Peyer's patch (tissue), 4 donors: Measurements from ENCODE around the gene DNM3.

Experiments
- POLR2A ChIP-seq, 2 donors: fragments of 450-650 bp; IDR thresholded peaks; one replicate each; pipeline ENCODE4 v1.5.1; 2017; ENCODE audit warnings: antibody characterized with exemption in 2 of 2, mild to moderate bottlenecking in 2 of 2, moderate library complexity in 2 of 2
- TF ChIP-seq, protein P1 (sequence below), 6 experiments: fragments of 450-650 bp in 4 of 6; fragments of 200-600 bp in 2 of 6; sonication (generic) in 1 of 6; IDR thresholded peaks; one replicate each; pipeline ENCODE4 v1.5.1; 2017 to 2019; ENCODE audit warnings: antibody characterized with exemption in 6 of 6, mild to moderate bottlenecking in 3 of 6, moderate library complexity in 1 of 6

DNA sequence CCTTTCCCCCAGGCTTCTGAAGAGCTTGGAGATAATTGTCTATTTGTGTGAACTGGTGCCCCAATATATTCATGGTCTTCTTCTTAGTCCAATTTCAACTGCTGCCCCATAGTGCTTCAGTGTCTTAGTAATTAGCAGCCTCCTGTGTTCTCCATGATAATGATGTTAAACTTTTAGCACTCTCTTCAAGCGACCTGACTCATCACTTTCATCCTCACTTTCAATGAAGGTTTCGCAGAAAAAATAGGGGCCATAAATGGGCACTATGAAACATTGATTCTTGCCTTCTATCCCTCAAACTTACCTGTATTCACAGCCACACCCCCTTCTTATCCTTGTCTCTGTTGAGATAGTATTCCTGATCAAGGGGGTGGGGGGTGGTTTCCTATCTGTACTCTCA is 210.6 kb downstream of the DNM3 start:
- TF ChIP-seq, protein P1, sequence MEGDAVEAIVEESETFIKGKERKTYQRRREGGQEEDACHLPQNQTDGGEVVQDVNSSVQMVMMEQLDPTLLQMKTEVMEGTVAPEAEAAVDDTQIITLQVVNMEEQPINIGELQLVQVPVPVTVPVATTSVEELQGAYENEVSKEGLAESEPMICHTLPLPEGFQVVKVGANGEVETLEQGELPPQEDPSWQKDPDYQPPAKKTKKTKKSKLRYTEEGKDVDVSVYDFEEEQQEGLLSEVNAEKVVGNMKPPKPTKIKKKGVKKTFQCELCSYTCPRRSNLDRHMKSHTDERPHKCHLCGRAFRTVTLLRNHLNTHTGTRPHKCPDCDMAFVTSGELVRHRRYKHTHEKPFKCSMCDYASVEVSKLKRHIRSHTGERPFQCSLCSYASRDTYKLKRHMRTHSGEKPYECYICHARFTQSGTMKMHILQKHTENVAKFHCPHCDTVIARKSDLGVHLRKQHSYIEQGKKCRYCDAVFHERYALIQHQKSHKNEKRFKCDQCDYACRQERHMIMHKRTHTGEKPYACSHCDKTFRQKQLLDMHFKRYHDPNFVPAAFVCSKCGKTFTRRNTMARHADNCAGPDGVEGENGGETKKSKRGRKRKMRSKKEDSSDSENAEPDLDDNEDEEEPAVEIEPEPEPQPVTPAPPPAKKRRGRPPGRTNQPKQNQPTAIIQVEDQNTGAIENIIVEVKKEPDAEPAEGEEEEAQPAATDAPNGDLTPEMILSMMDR (IDR thresholded peaks at IDR 0.05) = no peak
- no peak for TF ChIP-seq POLR2A (IDR thresholded peaks at IDR 0.05)
